Heart left ventricle (tissue), 16 donors: ENCODE data around the gene THAP11. TPM values are rescaled to one million over a fixed set of nuclear protein-coding genes. Genes with fewer than 3 reads are reported as not detected.
A peak's percentile ranks its signal among the peaks of the same experiment; 100 is the strongest.

Experiments
- ATAC-seq, 4 donors: fragments of 200-7000 bp; cut with Tn5 transposase; one replicate each; pipeline ENCODE4 v1.9.1; 2020 to 2022; ENCODE audit warnings: moderate library complexity in 4 of 4, mild to moderate bottlenecking in 3 of 4, moderate number of reproducible peaks in 1 of 4
- DNase-seq, 5 donors: peaks; one replicate each; pipeline ENCODE4 v3.0.0-alpha.2; 2020
- H3K27ac ChIP-seq, 12 donors: fragments of 200-600 bp; sonication (generic) in 4 of 12; one replicate each; pipeline versions ENCODE4 v1.5.0 to v1.8.0; 2016 to 2022; ENCODE audit warnings: mild to moderate bottlenecking in 2 of 12
- H3K27me3 ChIP-seq, 9 donors: fragments of 200-600 bp; sonication (generic) in 2 of 9; one replicate each; pipeline versions ENCODE4 v1.5.1 to v1.8.0; 2016 to 2022; ENCODE audit warnings: mild to moderate bottlenecking in 3 of 9
- H3K36me3 ChIP-seq, 9 donors: fragments of 200-600 bp; sonication (generic) in 2 of 9; one replicate each; pipeline versions ENCODE4 v1.5.0 to v1.8.0; 2018 to 2022; ENCODE audit warnings: mild to moderate bottlenecking in 2 of 9
- H3K4me1 ChIP-seq, 12 donors: fragments of 200-600 bp; sonication (generic) in 4 of 12; one replicate each; pipeline versions ENCODE4 v1.5.0 to v1.8.0; 2016 to 2022; ENCODE audit warnings: mild to moderate bottlenecking in 3 of 12
- H3K4me3 ChIP-seq, 12 donors: fragments of 200-600 bp; sonication (generic) in 4 of 12; one replicate each; pipeline versions ENCODE4 v1.5.0 to v1.8.0; 2017 to 2022; ENCODE audit warnings: mild to moderate bottlenecking in 9 of 12, moderate library complexity in 4 of 12
- H3K9me3 ChIP-seq, 12 donors: fragments of 200-600 bp; sonication (generic) in 4 of 12; one replicate each; pipeline versions ENCODE4 v1.5.0 to v1.8.0; 2016 to 2022; ENCODE audit warnings: mild to moderate bottlenecking in 1 of 12
- CTCF ChIP-seq, 12 donors: fragments of 200-600 bp; sonication (generic) in 4 of 12; IDR thresholded peaks; one replicate each; pipeline versions ENCODE4 v1.5.0 to v1.8.0; 2018 to 2022; ENCODE audit warnings: antibody characterized with exemption in 12 of 12, mild to moderate bottlenecking in 5 of 12
- POLR2A ChIP-seq, 2 donors: fragments of 450-650 bp; IDR thresholded peaks; one replicate each; pipeline ENCODE4 v1.6.1; 2017; ENCODE audit warnings: antibody characterized with exemption in 2 of 2, mild to moderate bottlenecking in 2 of 2, moderate library complexity in 2 of 2
- WGBS, 4 donors: extraction: QIAGEN DNeasy Blood & Tissue Kit in 2 of 4; methylation state at CpG; one replicate each; pipeline versions ENCODE4 v1.1.5 to v1.1.7; 2013 to 2018; 5-methylcytosine and 5-hydroxymethylcytosine counted together
- intact Hi-C, 10 donors: fragments of 100-400 bp; cut with DNase I; formaldehyde crosslinking; loops; one replicate each; pipeline versions ENCODE4 v1.11.1 to v1.14.2; 2022
- polyA plus RNA-seq, 2 donors: library from polyadenylated mRNA; stranded (reverse); fragments of 200-250 nt; gene quantifications; one replicate each; pipeline ENCODE4 v1.2.3, GENCODE V29; 2013
- total RNA-seq, 9 donors: library from RNA; depleted of rRNA in 2 of 9; stranded (reverse); fragments of >200 nt in 2 of 9; fragmentation: NEBNext Ultra II Directional in 3 of 9; extraction: Animal tissue kit (Norgen Biotek cat#: 25700) in 3 of 9; gene quantifications; one replicate each; pipeline versions ENCODE4 v1.1.0 to v1.2.4, GENCODE V29; 2016 to 2023
- donor health status: ischemic (EF 13 %, LVEDD 7.1; RV severe dilation, severe dysfunction).
- donor health status: healthy with polysubstance abuse.
- donor health status: DM: no; HTN: yes; CAD: no.
- donor health status: DM: no; HTN: no; CAD: no.
- donor health status: ischemic (EF 25% LVEDD 6.9; RV normal size, moderate dysfunction).
- donor health status: ischemic (EF 25% LVEDD 5.7; RV mildly dilated, moderate dysfunction).
- donor health status: healthy.
- donor health status: DM: yes; HTN: yes; CAD: no.
- donor health status: ischemic (EF 35%, LVEDD 5.7; RV mildly dilated, moderate dysfunction).
- donor health status: nonischemic (EF 11% LVEDD 7.7; RV severe dilation, severe dysfunction).
- donor health status: DM: yes; HTN: yes; CAD: no.
- donor health status: PGD.
- donor health status: ischemic (EF 29% LVEDD 5.4; RV normal size, mild dysfunction).
- donor health status: nonischemic (EF 23%, LVEDD 6.1; RV moderate dilation, normal function).

The THAP11 gene
- total and polyA plus RNA-seq, 11 donors = 10.6 to 87.5 (median 27.4) TPM

DNA sequence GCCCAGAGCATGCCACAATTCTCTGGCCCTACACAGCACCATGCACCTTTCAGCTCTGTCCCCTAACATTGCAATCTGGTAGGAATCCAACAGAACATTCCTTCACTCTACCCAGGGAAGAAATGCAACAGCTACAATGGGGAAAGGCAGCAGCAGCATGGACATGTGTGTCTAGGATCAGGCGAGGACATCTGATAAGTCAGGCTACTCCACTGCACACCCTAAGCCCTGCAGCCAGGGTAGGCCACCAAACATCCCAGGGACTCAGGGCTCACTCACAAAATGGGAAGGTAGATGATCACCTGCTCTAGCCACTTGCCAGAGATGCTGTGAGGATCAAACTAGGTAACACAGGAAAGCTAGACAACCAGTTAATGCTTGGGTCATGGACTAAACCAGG is 40.9 kb upstream of the THAP11 start:
- Histone ChIP-seq H3K36me3 (peaks cover 0 to 57% (median 24%) of the 10 kb centered on the region in 9 donors), H3K4me3 (no peak overlapping the region), H3K27me3 (no peaks in the 10 kb centered on the region), H3K27ac (peak overlapping the region in 1 of 12 donors; percentile 75), H3K4me1 (peaks cover 0 to 53% (median 28%) of the 10 kb centered on the region in 12 donors), H3K9me3 (no peaks in the 10 kb centered on the region)
- intact Hi-C loops = loop anchor here in 5 of 10 donors (5.0 to 10.0 kb wide), 6 partner anchors 74 to 434 kb away; partner anchors contain the start of genes ESRP2 (in 1 of the 5) and RIPOR1 (in 1 of the 5)
- 84 to 100% (median 92%) methylated on average over 1 of the region's 1 CpG for WGBS, 4 donors
- DNase-seq = peak in 1 of 5 donors; percentile 4
- TF ChIP-seq CTCF (IDR thresholded peaks at IDR 0.05) (no peak), POLR2A (IDR thresholded peaks at IDR 0.05) (no peak)
- no peak for ATAC-seq

GRCh38 chr16:67801883-67802282 is 40.2 kb upstream of the THAP11 start:
- Histone ChIP-seq H3K27ac (no peak overlapping the region), H3K9me3 (no peaks in the 10 kb centered on the region), H3K27me3 (no peaks in the 10 kb centered on the region), H3K4me3 (no peak overlapping the region), H3K4me1 (peaks cover 0 to 53% (median 28%) of the 10 kb centered on the region in 12 donors), H3K36me3 (peaks cover 0 to 57% (median 24%) of the 10 kb centered on the region in 9 donors)
- no peak for ATAC-seq
- intact Hi-C loops = loop anchor here in 5 of 10 donors (5.0 to 10.0 kb wide), 6 partner anchors 75 to 433 kb away; partner anchors contain the start of genes ESRP2 (in 1 of the 5) and RIPOR1 (in 1 of the 5)
- WGBS, 4 donors = 88 to 96% (median 93%) methylated on average over 2 of the region's 2 CpGs
- no peak for DNase-seq
- TF ChIP-seq POLR2A (IDR thresholded peaks at IDR 0.05) (no peak), CTCF (IDR thresholded peaks at IDR 0.05) (no peak)

DNA sequence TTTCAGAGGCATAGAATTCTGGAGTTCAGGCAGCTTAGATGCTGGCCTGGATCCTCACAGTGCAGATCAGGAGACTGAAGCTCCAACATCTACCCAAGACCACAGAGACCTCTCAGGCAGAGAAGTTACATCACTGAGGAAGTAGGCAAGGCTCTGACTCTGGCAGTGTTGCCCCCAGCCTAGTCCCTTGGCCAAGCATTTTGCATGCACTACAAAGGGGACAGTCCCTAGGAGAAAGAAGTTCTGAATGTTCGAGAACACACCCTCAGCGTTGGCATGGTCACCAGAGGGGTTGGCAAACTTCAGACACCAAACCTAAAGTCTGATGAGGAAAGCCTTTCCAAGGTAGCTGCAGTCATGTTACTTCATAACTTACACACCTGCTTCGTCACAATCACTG is 38.2 kb upstream of the THAP11 start:
- Histone ChIP-seq H3K4me1 (peaks cover 0 to 59% (median 33%) of the 10 kb centered on the region in 12 donors), H3K27me3 (no peaks in the 10 kb centered on the region)
- no peak for ATAC-seq

DNA sequence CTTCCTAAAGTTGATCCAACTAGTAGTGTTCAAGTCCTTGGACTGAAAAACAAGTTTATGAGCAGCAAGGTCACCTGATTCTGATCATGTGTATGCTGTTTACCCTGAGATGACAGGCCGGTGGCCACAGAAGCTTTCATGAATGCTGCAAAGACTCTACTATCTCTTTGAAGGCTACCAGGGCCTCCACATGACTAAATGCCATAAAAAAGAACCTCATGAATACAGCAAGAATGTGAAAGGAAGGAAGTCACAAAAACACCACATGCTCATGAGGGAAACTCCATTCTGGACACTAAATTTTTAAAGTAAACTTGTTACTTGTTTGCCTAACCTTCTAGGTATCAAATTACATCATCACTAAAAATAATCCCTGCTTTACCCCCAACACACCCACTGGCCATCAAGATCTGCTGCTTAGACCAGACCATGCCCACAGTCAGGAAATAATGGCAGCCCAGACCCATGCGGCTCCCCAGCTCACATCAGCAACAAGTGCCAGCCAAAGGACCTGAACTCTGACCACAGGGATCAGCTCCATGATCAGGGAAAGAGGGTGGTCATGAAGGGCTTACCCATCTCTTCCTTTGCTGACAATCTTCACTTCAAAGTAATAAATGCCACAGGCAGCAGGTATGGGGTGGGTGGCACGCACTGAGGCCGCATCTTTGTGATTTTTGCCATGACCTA is 37.1 kb upstream of the THAP11 start:
- H3K4me1 ChIP-seq = peaks cover 0 to 55% (median 30%) of the 10 kb centered on the region in 12 donors
- WGBS, 4 donors = 85 to 92% (median 89%) methylated on average over 4 of the region's 4 CpGs

More for the DNA sequence above, 38.2 kb upstream of the THAP11 start:
- no peaks in the 10 kb centered on the region for H3K9me3 ChIP-seq
- no peak for TF ChIP-seq POLR2A (IDR thresholded peaks at IDR 0.05)
- no peak overlapping the region for H3K27ac ChIP-seq
- H3K4me3 ChIP-seq = no peak overlapping the region
- intact Hi-C loops = loop anchor here in 5 of 10 donors (5.0 to 10.0 kb wide), 6 partner anchors 77 to 431 kb away; partner anchors contain the start of genes ESRP2 (in 1 of the 5) and RIPOR1 (in 1 of the 5)
- DNase-seq = no peak
- peaks cover 0 to 50% (median 20%) of the 10 kb centered on the region in 9 donors for H3K36me3 ChIP-seq
- WGBS, 4 donors = 86 to 94% (median 93%) methylated on average over 3 of the region's 3 CpGs

More for the DNA sequence above, 37.1 kb upstream of the THAP11 start:
- intact Hi-C loops = loop anchor here in 8 of 10 donors (5.0 to 10.0 kb wide), 11 partner anchors 42 to 430 kb away; partner anchors contain the start of genes CENPT (in 1 of the 8), ESRP2 (in 1 of the 8), GFOD2 (in 1 of the 8) and NUTF2 (in 1 of the 8)
- no peaks in the 10 kb centered on the region for H3K9me3 ChIP-seq
- peak overlapping the region in 10 of 12 donors; percentile 62 to 98 (median 77) for H3K4me3 ChIP-seq
- H3K36me3 ChIP-seq = peaks cover 0 to 46% (median 16%) of the 10 kb centered on the region in 9 donors
- H3K27me3 ChIP-seq = no peaks in the 10 kb centered on the region
- DNase-seq (peak in 1 of 5 donors; percentile 10), ATAC-seq (no peak)
- H3K27ac ChIP-seq = peak overlapping the region in 3 of 12 donors; percentile 84 to 93 (median 91)
- TF ChIP-seq POLR2A (IDR thresholded peaks at IDR 0.05) = no peak
- no peak for TF ChIP-seq CTCF (IDR thresholded peaks at IDR 0.05)
